D341Med (cell line): Measurements from ENCODE around the gene RND1.

Experiments used
- DNase-seq: peaks from one replicate; pipeline ENCODE4 v3.0.0; 2012; ENCODE audit warnings: low spot score

Gene RND1

GRCh38 chr12:48827513-48828096, 38.1 kb downstream of the RND1 start:
- DNase-seq = no peak

- no peak for DNase-seq
Measured at GRCh38 chr12:48827026-48827425, 38.6 kb downstream of the RND1 start.

GRCh38 chr12:48826209-48826855, 39.3 kb downstream of the RND1 start:
- DNase-seq = no peak

- no peak for DNase-seq
Measured at GRCh38 chr12:48824905-48825304, 40.8 kb downstream of the RND1 start.

- no peak for DNase-seq
Measured at GRCh38 chr12:48824112-48824511, 41.6 kb downstream of the RND1 start.

GRCh38 chr12:48823281-48823680, 42.4 kb downstream of the RND1 start:
- no peak for DNase-seq

- no peak for DNase-seq
Measured at GRCh38 chr12:48822711-48823110, 43.0 kb downstream of the RND1 start.

GRCh38 chr12:48822139-48822538, 43.5 kb downstream of the RND1 start:
- no peak for DNase-seq

- no peak for DNase-seq
Measured at GRCh38 chr12:48819986-48820725, 45.5 kb downstream of the RND1 start.

- DNase-seq = peak; percentile 71
Measured at GRCh38 chr12:48818831-48819590, 46.7 kb downstream of the RND1 start.

- DNase-seq = peak; percentile 86
Measured at GRCh38 chr12:48817873-48818830, 47.5 kb downstream of the RND1 start, which contains the start of gene CACNB3. CACNB3 (plus strand) TSS chr12:48818496; CDS start chr12:48818930, 434 bp downstream.

GRCh38 chr12:48816143-48816854, 49.4 kb downstream of the RND1 start:
- DNase-seq = no peak

- DNase-seq = peak; percentile 86
Measured at GRCh38 chr12:48815126-48816110, 50.3 kb downstream of the RND1 start.

- peak; percentile 96 for DNase-seq
Measured at GRCh38 chr12:48814262-48815125, 51.2 kb downstream of the RND1 start.

GRCh38 chr12:48813465-48814261, 52.0 kb downstream of the RND1 start:
- no peak for DNase-seq

GRCh38 chr12:48812389-48812788, 53.3 kb downstream of the RND1 start:
- no peak for DNase-seq

GRCh38 chr12:48811437-48812090, 54.1 kb downstream of the RND1 start:
- DNase-seq = no peak
